Umbilical cord (tissue), 2 donors: ENCODE data around the gene KIF5B. TPM values are rescaled to one million over a fixed set of nuclear protein-coding genes. Genes with fewer than 3 reads are reported as not detected.
"Not testable (repeated sequence)": the region's sequence is repeated elsewhere in the genome, so short reads cannot be mapped to it uniquely, and the experiment has no call there.

Experiments used
- DNase-seq: peaks from one replicate; pipeline ENCODE4 v3.0.0-alpha.2; 2015; ENCODE audit warnings: low spot score
- total RNA-seq: library from RNA; depleted of rRNA; stranded (reverse); fragments of >200 nt; gene quantifications from one replicate; pipeline ENCODE4 v1.2.3, GENCODE V29; 2014; ENCODE audit warnings: low replicate concordance; ENCODE audit not compliant: insufficient read depth

Gene KIF5B
- total RNA-seq = 155 TPM

GRCh38 chr10:32056136-32057035 is at the start of gene KIF5B:
Gene KIF5B, minus strand, starts transcription at chr10:32056425. Its CDS starts 452 bp downstream, at chr10:32055973.
- peak; percentile 91 for DNase-seq

- DNase-seq = no peak
These were observed 49.7 kb upstream of the KIF5B start for GRCh38 chr10:32105782-32106382.

GRCh38 chr10:32104622-32105509 is 48.6 kb upstream of the KIF5B start:
- DNase-seq = no peak

GRCh38 chr10:32104181-32104580 is 48.0 kb upstream of the KIF5B start:
- peak; percentile 6 for DNase-seq

GRCh38 chr10:32103721-32104120 is 47.5 kb upstream of the KIF5B start:
- DNase-seq = no peak

- DNase-seq = not testable (repeated sequence)
These were observed 42.5 kb upstream of the KIF5B start for GRCh38 chr10:32098566-32099259.

- no peak for DNase-seq
These were observed 39.0 kb upstream of the KIF5B start for GRCh38 chr10:32095116-32095733.

GRCh38 chr10:32093650-32094049 is 37.4 kb upstream of the KIF5B start:
- no peak for DNase-seq

- no peak for DNase-seq
These were observed 34.8 kb upstream of the KIF5B start for GRCh38 chr10:32091046-32091445.

GRCh38 chr10:32084185-32084851 is 28.1 kb upstream of the KIF5B start:
- no peak for DNase-seq

GRCh38 chr10:32077896-32078485 is 21.8 kb upstream of the KIF5B start:
- peak; percentile 62 for DNase-seq

- peak; percentile 22 for DNase-seq
These were observed 17.4 kb upstream of the KIF5B start for GRCh38 chr10:32073659-32074058.

- DNase-seq = no peak
These were observed 16.9 kb upstream of the KIF5B start for GRCh38 chr10:32073128-32073527.

- DNase-seq = no peak
These were observed 16.0 kb upstream of the KIF5B start for GRCh38 chr10:32072025-32072800.

GRCh38 chr10:32070645-32071044 is 14.4 kb upstream of the KIF5B start:
- no peak for DNase-seq

- no peak for DNase-seq
These were observed 12.3 kb upstream of the KIF5B start for GRCh38 chr10:32068569-32068968.

- DNase-seq = not testable (repeated sequence)
These were observed 11.7 kb upstream of the KIF5B start for GRCh38 chr10:32067931-32068330.

GRCh38 chr10:32065856-32066255 is 9.6 kb upstream of the KIF5B start:
- DNase-seq = peak; percentile 21

- no peak for DNase-seq
These were observed 5.2 kb upstream of the KIF5B start for GRCh38 chr10:32061440-32061839.
